Measurements from ENCODE around the gene MTCP1.

DNA sequence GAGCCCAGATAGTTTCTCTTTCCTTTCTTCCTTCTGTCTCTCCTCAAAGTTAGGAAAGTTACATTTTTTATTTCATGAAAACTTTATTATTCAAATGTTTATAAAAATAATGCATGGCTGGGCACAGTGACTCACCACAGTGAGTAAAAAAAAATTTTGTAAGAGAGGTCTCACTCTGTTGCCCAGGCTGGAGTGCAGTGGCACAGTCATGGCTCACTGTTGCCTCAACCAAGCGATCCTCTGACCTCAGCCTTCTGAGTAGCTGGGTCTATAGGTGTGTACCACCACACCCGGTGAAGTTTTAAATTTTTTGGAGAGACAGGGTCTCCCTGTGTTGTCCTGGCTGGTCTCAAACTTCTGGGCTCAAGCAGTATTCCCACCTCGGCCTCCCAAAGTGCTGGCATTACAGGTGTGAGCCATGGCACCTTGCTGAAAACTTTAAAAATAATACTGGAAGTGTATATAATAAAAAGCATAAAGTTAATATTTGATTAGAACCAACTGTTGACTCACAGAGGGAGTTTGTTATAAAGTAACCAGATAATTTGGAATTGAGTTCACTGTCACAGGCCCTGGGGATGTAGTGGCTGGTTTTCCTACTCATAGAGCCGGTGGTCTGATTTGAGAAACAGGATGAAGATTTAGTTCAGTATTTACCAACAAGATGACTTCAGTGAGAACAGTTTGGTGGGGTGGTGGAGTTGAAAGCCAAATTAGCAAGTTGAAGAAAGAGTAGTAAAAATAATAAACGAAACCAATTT, 18.0 kb downstream of the MTCP1 start:
- TF ChIP-seq, protein P1, sequence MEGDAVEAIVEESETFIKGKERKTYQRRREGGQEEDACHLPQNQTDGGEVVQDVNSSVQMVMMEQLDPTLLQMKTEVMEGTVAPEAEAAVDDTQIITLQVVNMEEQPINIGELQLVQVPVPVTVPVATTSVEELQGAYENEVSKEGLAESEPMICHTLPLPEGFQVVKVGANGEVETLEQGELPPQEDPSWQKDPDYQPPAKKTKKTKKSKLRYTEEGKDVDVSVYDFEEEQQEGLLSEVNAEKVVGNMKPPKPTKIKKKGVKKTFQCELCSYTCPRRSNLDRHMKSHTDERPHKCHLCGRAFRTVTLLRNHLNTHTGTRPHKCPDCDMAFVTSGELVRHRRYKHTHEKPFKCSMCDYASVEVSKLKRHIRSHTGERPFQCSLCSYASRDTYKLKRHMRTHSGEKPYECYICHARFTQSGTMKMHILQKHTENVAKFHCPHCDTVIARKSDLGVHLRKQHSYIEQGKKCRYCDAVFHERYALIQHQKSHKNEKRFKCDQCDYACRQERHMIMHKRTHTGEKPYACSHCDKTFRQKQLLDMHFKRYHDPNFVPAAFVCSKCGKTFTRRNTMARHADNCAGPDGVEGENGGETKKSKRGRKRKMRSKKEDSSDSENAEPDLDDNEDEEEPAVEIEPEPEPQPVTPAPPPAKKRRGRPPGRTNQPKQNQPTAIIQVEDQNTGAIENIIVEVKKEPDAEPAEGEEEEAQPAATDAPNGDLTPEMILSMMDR (IDR thresholded peaks at IDR 0.05) = no peak
- TF ChIP-seq POLR2AphosphoS5 (IDR thresholded peaks at IDR 0.05) = no peak

Data from prostate gland (tissue), 2 donors.